Central memory CD8-positive, alpha-beta T cell (primary cell): Measurements from ENCODE around the gene PDE4D.
"Not testable (repeated sequence)": the region's sequence is repeated elsewhere in the genome, so short reads cannot be mapped to it uniquely, and the experiment has no call there.

ENCODE experiments used
- ATAC-seq: fragments of 150-1000 bp; cut with Tn5 transposase; replicated peaks from 2 replicates; pipeline ENCODE4 v1.10.0; 2022; ENCODE audit warnings: mild to moderate bottlenecking, moderate FRiP score, moderate number of reproducible peaks; ENCODE audit not compliant: poor library complexity, severe bottlenecking; ENCODE audit errors: extremely low read depth
- DNase-seq, 2 donors: peaks; one replicate each; pipeline ENCODE4 v3.0.0; 2021; ENCODE audit warnings: low spot score in 2 of 2
- H3K27ac Mint-ChIP-seq: one replicate; pipeline ENCODE4 v1.8.0; 2022; ENCODE audit warnings: low read depth, mild to moderate bottlenecking, moderate library complexity, mixed read lengths
- H3K27me3 Mint-ChIP-seq: one replicate; pipeline ENCODE4 v1.8.0; 2022; ENCODE audit warnings: mixed read lengths
- H3K36me3 Mint-ChIP-seq: one replicate; pipeline ENCODE4 v1.8.0; 2022; ENCODE audit warnings: mild to moderate bottlenecking, moderate library complexity, mixed read lengths; ENCODE audit not compliant: insufficient read depth
- H3K4me1 Mint-ChIP-seq: one replicate; pipeline ENCODE4 v1.8.0; 2022; ENCODE audit warnings: mixed read lengths
- H3K4me3 Mint-ChIP-seq: one replicate; pipeline ENCODE4 v1.8.0; 2022; ENCODE audit warnings: mild to moderate bottlenecking, moderate library complexity, mixed read lengths
- H3K9me3 Mint-ChIP-seq: one replicate; pipeline ENCODE4 v1.8.0; 2022; ENCODE audit warnings: mixed read lengths

PDE4D gene

DNA sequence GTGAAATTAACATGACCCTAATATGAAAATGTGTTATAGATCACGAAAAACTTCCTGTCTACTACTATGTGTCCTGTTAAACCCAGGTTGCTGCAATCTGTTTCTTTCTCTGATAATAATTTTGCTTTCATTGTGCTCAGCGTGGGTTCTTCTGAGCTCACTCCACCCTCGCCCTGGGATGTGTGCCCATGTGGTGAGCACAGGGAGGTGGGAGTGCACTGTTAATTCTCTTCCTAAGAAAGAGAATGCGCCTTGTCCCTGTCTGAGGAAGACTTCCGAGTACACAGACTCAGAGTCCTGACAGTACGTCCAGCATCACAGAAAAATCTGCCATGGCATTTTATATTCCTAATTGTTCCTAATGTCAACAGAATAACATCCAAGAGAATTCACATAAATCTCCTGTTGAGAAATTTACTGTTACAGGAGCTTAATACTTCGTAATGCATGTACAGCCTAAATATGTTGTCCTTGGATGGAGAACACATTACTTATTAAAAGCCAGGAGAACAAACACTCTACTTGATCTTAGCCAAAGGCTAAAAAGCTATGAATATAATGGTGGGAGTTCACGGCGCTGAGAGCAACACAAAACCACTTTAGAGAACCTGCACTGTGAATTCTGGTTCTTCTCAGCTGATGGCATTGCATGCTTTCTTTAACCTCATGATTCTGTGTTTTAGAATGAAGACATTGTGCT, 102.6 kb downstream of the PDE4D start:
- DNase-seq: no peak
- no peak for ATAC-seq
- no peaks in the 10 kb centered on the region for H3K36me3 Mint-ChIP-seq
- no peak overlapping the region for H3K4me3 Mint-ChIP-seq
- H3K27me3 Mint-ChIP-seq: peaks cover 17% of the 10 kb centered on the region
- no peak overlapping the region for H3K27ac Mint-ChIP-seq
- no peaks in the 10 kb centered on the region for H3K4me1 Mint-ChIP-seq
- H3K9me3 Mint-ChIP-seq: no peaks in the 10 kb centered on the region

DNA sequence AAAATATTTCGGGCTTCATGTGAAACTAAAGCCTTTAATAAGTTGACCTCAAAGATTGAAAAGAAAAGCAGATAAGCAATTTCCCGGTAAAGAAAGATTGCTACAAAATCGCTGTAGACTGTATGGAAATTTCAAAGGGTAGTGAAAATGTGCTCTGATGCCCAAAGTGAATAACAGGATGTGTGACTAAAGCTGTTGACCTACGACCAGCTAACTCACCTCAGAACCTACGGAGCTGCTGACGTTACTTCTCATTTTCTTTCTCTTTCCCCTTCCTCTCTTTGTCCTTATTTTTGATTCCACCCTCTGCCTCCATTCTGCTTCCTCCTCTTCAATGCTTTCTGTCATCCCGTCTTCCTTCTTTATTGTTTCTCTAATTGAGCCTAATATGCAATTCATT, 103.2 kb downstream of the PDE4D start:
- no peak overlapping the region for H3K27ac Mint-ChIP-seq
- no peak overlapping the region for H3K4me3 Mint-ChIP-seq
- no peaks in the 10 kb centered on the region for H3K36me3 Mint-ChIP-seq
- no peaks in the 10 kb centered on the region for H3K9me3 Mint-ChIP-seq
- no peaks in the 10 kb centered on the region for H3K4me1 Mint-ChIP-seq
- DNase-seq (no peak), ATAC-seq (no peak)
- H3K27me3 Mint-ChIP-seq: peaks cover 17% of the 10 kb centered on the region

DNA sequence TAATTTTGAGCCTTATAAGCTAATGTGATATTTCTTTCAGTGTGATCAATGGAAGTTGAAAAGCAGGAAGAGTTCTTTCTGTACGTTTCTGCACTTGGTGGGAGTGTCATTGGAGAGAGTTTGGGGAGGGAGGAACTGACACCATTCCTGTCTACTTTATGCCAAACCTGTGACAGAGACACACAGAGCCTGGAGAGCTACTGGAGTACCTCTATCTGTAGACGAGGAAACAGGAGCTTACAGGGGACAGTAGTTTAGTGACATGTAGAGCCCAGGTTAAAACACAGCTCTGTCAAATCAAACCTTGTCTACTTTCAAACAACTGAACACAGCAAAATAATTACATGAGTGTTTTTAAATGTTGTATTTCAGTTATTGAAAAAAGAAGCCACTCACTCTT, 103.6 kb downstream of the PDE4D start:
- no peaks in the 10 kb centered on the region for H3K9me3 Mint-ChIP-seq
- H3K4me1 Mint-ChIP-seq: no peaks in the 10 kb centered on the region
- peaks cover 17% of the 10 kb centered on the region for H3K27me3 Mint-ChIP-seq
- ATAC-seq: no peak
- no peak overlapping the region for H3K4me3 Mint-ChIP-seq
- H3K36me3 Mint-ChIP-seq: no peaks in the 10 kb centered on the region
- H3K27ac Mint-ChIP-seq: no peak overlapping the region
- no peak for DNase-seq

DNA sequence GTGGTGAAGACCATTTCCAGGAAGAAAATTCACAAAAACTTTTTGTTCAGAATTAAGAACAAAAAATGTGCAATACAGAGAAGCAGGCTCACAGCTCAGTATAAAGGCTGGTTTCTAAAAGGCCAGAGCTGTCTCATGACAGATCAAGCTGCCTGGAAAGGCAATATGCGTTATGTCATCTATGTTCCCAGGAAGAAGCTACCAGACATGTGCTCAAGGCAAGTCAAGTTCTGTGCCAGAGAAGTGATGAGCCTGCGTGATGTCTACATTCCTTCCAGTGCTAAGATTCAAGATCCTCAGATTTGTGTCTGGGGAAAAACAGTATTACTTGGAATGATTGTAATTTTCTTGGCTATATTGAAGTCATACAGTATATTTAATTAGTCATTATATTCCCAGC, 104.3 kb downstream of the PDE4D start:
- H3K36me3 Mint-ChIP-seq: no peaks in the 10 kb centered on the region
- no peak overlapping the region for H3K4me3 Mint-ChIP-seq
- no peaks in the 10 kb centered on the region for H3K9me3 Mint-ChIP-seq
- no peak for DNase-seq
- H3K4me1 Mint-ChIP-seq: no peaks in the 10 kb centered on the region
- ATAC-seq: no peak
- H3K27me3 Mint-ChIP-seq: peaks cover 17% of the 10 kb centered on the region
- H3K27ac Mint-ChIP-seq: no peak overlapping the region

DNA sequence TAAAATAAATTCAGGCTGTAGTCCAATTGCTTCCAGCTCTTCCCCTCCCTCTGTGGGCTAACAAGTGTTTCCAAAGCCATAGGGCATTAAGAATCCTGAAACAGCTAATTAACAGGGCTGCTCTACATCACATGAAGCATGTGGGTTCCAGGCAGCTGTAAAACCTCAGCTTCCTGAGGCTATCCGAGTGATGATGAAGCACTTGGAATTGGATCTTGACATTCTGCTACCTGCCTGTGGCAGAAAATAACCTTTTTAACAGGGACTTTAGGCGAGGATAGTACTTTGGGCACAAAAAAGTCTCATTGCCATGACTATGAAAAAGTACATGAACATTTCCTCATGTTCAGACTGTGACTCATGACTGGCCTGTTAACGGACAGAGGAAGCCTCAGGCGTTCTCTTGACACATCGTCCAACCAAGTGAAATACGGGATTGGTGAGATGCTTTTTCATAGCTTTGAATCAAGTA, 107.2 kb downstream of the PDE4D start:
- H3K27ac Mint-ChIP-seq: no peak overlapping the region
- no peaks in the 10 kb centered on the region for H3K36me3 Mint-ChIP-seq
- ATAC-seq (no peak), DNase-seq (no peak)
- H3K9me3 Mint-ChIP-seq: no peaks in the 10 kb centered on the region
- H3K27me3 Mint-ChIP-seq: no peaks in the 10 kb centered on the region
- no peaks in the 10 kb centered on the region for H3K4me1 Mint-ChIP-seq
- H3K4me3 Mint-ChIP-seq: no peak overlapping the region

DNA sequence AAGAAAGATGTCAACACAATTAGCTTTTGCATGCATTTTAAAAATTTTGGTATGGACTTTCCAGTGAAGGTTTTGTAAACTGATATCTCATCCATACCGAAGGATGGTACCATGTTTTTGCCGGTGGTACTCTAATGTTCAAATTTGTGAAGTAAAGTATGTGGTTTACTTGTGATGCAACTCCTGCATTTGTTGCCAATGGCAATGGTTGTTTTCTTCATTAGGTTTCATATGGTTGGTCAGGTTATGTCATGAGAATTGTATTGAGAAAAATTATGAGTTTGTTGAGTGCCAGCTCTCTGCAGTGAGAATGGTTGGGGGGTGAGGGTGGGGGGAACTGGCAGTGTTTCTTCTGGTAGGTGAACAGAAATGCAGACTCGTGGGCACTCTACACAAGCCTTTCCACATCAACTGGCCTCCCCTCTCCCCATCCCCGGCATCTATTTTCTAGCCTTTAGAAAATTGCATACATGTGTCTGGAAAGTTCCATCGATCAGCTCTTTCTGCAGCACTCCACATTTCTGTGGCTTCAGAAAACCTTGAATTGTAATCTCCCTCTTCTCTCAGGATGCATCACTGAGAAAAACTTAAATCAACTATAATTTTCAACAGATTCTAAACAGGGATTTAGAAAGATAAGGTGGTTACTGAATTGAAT, 107.7 kb downstream of the PDE4D start:
- DNase-seq (no peak), ATAC-seq (no peak)
- Mint-ChIP-seq H3K27ac (no peak overlapping the region), H3K4me3 (no peak overlapping the region), H3K36me3 (no peaks in the 10 kb centered on the region), H3K9me3 (no peaks in the 10 kb centered on the region), H3K27me3 (no peaks in the 10 kb centered on the region), H3K4me1 (no peaks in the 10 kb centered on the region)

DNA sequence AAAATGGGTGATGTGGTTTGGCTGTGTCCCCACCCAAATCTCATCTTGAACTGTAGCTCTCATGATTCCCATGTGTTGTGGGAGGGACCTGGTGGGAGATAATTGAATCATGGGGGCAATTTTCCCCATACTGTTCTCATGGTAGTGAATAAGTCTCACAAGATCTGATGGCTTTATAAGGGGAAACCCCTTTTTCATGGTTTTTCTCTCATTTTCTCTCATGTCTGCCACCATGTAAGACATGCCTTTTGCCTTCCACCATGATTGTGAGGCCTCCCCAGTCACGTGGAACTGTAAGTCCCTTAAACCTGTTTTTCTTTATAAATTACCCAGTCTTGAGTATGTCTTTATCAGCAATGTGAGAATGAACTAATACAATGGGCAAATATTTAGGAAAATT, 108.8 kb downstream of the PDE4D start:
- DNase-seq, H3K27ac Mint-ChIP-seq, H3K4me1 Mint-ChIP-seq, ATAC-seq, H3K27me3 Mint-ChIP-seq, H3K4me3 Mint-ChIP-seq, H3K9me3 Mint-ChIP-seq, H3K36me3 Mint-ChIP-seq: not testable (repeated sequence)

DNA sequence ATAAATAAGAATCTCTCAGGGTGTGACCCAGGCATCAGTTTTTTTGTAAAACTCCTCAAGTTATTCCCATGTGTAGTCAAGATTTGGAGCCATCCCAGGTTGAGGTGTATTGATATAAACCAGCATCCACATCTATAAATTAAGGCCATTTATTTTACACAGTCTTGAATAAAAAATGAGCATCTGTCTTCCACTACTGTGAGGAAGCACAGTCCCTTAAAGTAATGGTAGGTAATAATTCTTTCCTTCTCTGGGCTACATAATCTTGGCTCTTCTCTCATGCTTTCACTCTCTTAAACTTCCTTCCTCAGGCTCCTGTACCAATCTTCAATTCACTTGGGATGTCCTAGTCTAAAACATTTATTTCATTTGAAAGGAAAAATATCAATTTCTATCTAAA, 110.3 kb downstream of the PDE4D start:
- Mint-ChIP-seq H3K36me3 (no peaks in the 10 kb centered on the region), H3K4me1 (no peaks in the 10 kb centered on the region), H3K4me3 (no peak overlapping the region), H3K27ac (no peak overlapping the region), H3K27me3 (no peaks in the 10 kb centered on the region), H3K9me3 (no peaks in the 10 kb centered on the region)
- no peak for DNase-seq
- no peak for ATAC-seq

DNA sequence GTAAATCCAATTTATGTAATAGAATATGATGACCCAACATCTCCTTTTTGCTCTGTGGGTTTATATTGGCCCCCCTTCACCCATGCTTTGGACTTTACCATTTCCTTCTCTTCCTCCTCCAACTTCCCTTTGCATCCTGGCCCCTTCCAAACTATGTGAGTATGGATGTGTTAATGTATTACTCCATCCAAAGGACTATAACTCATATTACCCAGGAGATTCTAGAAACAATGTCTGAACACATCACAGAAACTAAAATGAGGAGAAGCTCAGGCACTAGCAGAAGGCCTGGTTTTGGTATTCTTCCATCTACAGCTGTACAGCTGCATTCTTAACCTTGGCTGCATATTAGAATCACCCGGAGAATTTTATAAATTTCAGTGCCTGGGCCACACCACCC, 110.7 kb downstream of the PDE4D start:
- Mint-ChIP-seq H3K27ac (no peak overlapping the region), H3K27me3 (no peaks in the 10 kb centered on the region), H3K4me1 (no peaks in the 10 kb centered on the region), H3K9me3 (no peaks in the 10 kb centered on the region), H3K36me3 (no peaks in the 10 kb centered on the region), H3K4me3 (no peak overlapping the region)
- DNase-seq: no peak
- ATAC-seq: no peak

DNA sequence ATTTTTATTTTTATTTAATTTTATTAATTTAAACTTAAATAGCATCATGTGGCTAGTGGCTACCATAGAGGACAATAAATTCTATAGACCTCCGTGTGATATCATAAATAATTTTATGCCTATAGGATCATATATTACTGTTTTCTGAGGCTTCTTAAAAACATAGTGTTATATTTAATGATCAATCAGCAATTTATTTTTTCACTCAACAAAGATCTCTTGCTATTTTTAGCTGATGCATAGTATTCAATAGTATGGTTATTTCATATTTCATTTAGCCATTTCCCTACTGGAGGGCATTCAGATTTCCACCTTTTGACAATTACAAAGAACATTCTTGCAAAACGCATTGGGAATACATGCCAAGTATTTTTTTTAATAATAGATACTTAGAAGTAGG, 114.1 kb downstream of the PDE4D start:
- no peaks in the 10 kb centered on the region for H3K27me3 Mint-ChIP-seq
- no peaks in the 10 kb centered on the region for H3K9me3 Mint-ChIP-seq
- no peak overlapping the region for H3K4me3 Mint-ChIP-seq
- ATAC-seq (no peak), DNase-seq (no peak)
- no peaks in the 10 kb centered on the region for H3K36me3 Mint-ChIP-seq
- no peaks in the 10 kb centered on the region for H3K4me1 Mint-ChIP-seq
- no peak overlapping the region for H3K27ac Mint-ChIP-seq

DNA sequence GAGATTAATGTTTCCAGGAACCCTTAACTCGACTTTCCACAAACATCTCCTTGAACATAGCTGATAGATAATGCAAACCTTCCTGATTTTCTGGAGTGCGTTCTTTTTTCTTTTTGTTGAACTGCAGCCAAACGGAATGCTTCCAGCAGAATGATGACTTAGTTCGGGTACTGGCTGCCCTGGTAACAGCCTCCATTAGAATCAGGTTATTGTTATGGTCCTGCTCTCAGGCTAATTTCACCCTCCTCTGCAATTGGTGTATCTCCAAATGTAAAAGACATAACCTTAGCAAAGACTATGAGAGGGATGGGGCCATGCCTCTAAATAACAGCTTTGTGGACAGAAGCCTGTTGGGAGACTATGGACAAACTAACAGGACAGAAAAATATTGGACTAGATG, 116.5 kb downstream of the PDE4D start:
- Mint-ChIP-seq H3K27me3 (no peaks in the 10 kb centered on the region), H3K4me1 (no peaks in the 10 kb centered on the region), H3K27ac (no peak overlapping the region), H3K4me3 (no peak overlapping the region), H3K9me3 (no peaks in the 10 kb centered on the region), H3K36me3 (no peaks in the 10 kb centered on the region)
- DNase-seq (no peak), ATAC-seq (no peak)

DNA sequence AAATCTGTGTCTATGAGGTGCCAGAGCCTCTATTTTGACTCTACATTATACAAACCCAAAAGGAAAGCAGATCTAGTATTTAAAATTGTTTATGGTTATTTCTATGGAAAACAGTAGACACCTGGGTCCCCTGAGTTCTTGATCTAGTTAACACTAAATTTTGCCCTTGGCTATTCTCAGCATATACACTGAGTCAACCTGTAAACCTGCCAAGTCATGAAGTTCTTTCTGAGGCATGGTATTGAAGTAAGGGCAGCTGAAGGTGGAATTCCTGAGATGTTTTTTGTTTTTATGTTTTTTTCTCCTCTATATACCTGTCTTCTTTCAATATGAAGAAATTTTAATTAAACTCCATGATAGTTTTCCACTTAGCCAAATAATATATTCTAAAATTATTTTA, 120.2 kb downstream of the PDE4D start:
- Mint-ChIP-seq H3K27me3 (peaks cover 30% of the 10 kb centered on the region), H3K36me3 (no peaks in the 10 kb centered on the region), H3K4me3 (no peak overlapping the region), H3K4me1 (no peaks in the 10 kb centered on the region), H3K9me3 (no peaks in the 10 kb centered on the region), H3K27ac (no peak overlapping the region)
- no peak for ATAC-seq
- DNase-seq: no peak

DNA sequence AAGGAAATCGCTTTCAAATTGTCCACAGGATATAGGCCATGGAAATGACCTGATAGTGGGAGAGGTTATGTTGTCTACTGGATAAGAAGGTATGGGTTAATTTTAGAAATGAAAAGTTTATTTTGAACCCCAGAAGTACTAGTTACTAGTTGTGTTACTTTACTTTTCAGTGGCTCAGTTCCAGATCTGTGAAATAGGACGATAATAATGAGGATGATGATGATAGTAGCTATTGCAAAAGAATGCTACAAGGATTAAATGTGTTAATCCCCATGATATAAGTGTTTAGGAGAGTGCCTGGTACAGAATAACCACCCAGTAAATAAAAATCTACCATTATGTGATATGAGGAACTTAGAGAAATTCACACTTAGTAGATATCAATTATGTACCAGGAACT, 120.8 kb downstream of the PDE4D start:
- no peaks in the 10 kb centered on the region for H3K36me3 Mint-ChIP-seq
- ATAC-seq (no peak), DNase-seq (no peak)
- no peak overlapping the region for H3K27ac Mint-ChIP-seq
- H3K27me3 Mint-ChIP-seq: peaks cover 35% of the 10 kb centered on the region
- H3K4me3 Mint-ChIP-seq: no peak overlapping the region
- H3K4me1 Mint-ChIP-seq: no peaks in the 10 kb centered on the region
- H3K9me3 Mint-ChIP-seq: no peaks in the 10 kb centered on the region
